ENCODE results near the gene THBS2. TPM values are rescaled to one million over a fixed set of nuclear protein-coding genes. Genes with fewer than 3 reads are reported as not detected.

THBS2 gene
- under 1 TPM in 1 of 2 experiments, not detected in 1; 0.05 TPM for total RNA-seq

GRCh38 chr6:169253337-169254238, at the start of gene THBS2:
TSS of gene THBS2 (minus strand) at chr6:169253846. CDS start at chr6:169250784, 3,062 bp downstream.

